WI38 (cell line): Measurements from ENCODE around the gene MAPK4.

ENCODE experiments used
- H3K4me3 ChIP-seq: 2 replicates; pipeline ENCODE4 v1.5.1; 2011; ENCODE audit warnings: low read depth, mild to moderate bottlenecking, control low read depth, low read length
- CTCF ChIP-seq: IDR thresholded peaks from 2 replicates; pipeline ENCODE4 v1.5.1; 2012; ENCODE audit warnings: low read depth, mild to moderate bottlenecking, control low read depth, low read length

Gene MAPK4

GRCh38 chr18:50724751-50725151 lies 164.9 kb downstream of the MAPK4 start:
- no peak for TF ChIP-seq CTCF
- no peak overlapping the region for H3K4me3 ChIP-seq

DNA sequence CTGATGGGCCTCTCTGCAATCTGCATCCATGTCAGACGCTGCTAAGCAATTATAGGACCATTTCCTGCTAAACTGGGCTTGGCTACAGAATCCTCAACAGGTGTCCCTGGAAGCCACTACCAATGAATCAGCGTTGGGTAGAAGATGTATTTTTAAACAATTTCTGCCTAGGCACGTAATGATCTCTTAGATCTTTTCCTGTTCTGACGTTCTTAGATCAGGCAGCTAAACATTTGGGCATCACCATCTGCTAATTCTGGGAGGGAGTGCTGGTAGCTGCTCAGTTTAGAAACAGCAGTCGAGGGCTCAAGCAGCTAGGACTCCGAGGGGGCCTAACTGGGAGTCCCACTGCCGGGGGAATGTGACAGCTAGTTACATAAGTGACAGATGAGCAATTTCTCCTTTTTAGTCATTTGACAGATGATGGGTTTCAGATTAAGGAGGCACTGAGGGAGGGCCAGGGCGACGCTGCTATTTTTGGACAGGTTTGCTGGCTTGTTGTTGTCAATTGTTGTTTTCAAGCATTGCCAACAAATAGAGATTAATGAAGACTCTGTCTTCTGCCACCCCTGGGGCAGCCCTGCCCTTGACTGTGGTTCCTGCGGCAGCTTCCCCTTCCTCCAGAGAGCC lies 167.2 kb downstream of the MAPK4 start:
- H3K4me3 ChIP-seq: no peak overlapping the region
- TF ChIP-seq CTCF: no peak

GRCh38 chr18:50727721-50728471 lies 168.0 kb downstream of the MAPK4 start:
- TF ChIP-seq CTCF: no peak
- H3K4me3 ChIP-seq: no peak overlapping the region

GRCh38 chr18:50729376-50729775 lies 169.5 kb downstream of the MAPK4 start:
- H3K4me3 ChIP-seq: no peak overlapping the region
- no peak for TF ChIP-seq CTCF

- no peak overlapping the region for H3K4me3 ChIP-seq
- no peak for TF ChIP-seq CTCF
Measured at GRCh38 chr18:50729986-50730385, 170.1 kb downstream of the MAPK4 start.

DNA sequence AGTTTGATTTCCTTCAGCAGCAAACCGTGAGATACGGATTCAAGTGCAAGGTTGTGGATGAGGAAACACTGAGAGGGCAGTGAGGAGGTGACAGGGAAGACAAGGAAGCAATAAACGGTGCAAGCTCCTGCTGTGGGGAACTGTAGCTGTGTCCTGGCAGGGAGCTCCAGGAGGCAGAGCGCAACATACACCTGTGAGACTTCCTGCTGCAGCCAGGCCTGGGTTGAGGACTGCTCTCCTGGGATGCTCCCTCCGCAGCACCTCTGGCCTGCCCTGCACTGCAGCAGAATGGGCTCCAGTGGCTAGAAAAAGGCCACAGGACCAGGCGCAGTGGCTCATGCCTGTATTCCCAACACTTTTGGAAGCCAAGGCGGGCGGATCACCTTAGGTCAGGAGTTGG lies 174.5 kb downstream of the MAPK4 start:
- no peak overlapping the region for H3K4me3 ChIP-seq
- TF ChIP-seq CTCF: no peak

- H3K4me3 ChIP-seq: no peak overlapping the region
- TF ChIP-seq CTCF: no peak
Measured at GRCh38 chr18:50734886-50735285, 175.0 kb downstream of the MAPK4 start.
